CD4-positive, alpha-beta T cell (primary cell): ENCODE measurements around the gene PSMB10. TPM values are rescaled to one million over a fixed set of nuclear protein-coding genes. Genes with fewer than 3 reads are reported as not detected.

Experiments used
- ATAC-seq: fragments of 200-7000 bp; cut with Tn5 transposase; one replicate; pipeline ENCODE4 v1.10.0; 2022; ENCODE audit warnings: mild to moderate bottlenecking; ENCODE audit not compliant: poor library complexity
- CTCF ChIA-PET: fragments of 350-600 bp; sonication (Branson Sonifier 250); formaldehyde crosslinking; loops from one replicate; lab custom pipeline; 2021; ENCODE audit warnings: antibody characterized with exemption, inconsistent platforms; lab: Charles Lee
- POLR2A ChIA-PET: fragments of 350-600 bp; sonication (Branson Sonifier 250); formaldehyde crosslinking; loops from one replicate; lab custom pipeline; 2021; ENCODE audit warnings: antibody characterized with exemption, inconsistent platforms; lab: Charles Lee
- DNase-seq, 14 experiments: peaks; one replicate each; pipeline ENCODE4 v3.0.0-alpha.2; 2013 to 2020; ENCODE audit warnings: mixed read lengths in 2 of 14
- H3K27ac ChIP-seq, 2 donors: one replicate each; pipeline versions ENCODE4 v1.5.1 to v1.7.0; 2013; ENCODE audit warnings: low read length in 2 of 2, low read depth in 1 of 2, mild to moderate bottlenecking in 1 of 2
- H3K27me3 ChIP-seq, 2 experiments: 1 replicate in 1 of 2; 2 replicates in 1 of 2; pipeline versions ENCODE4 v1.6.1 to v1.7.0; 2013; ENCODE audit warnings: low read length in 2 of 2, control low read depth in 1 of 2, mild to moderate bottlenecking in 1 of 2, moderate library complexity in 1 of 2; ENCODE audit not compliant: insufficient read depth in 2 of 2, control insufficient read depth in 1 of 2
- H3K36me3 ChIP-seq: one replicate; pipeline ENCODE4 v1.6.1; 2013; ENCODE audit warnings: low read length, control low read depth; ENCODE audit not compliant: insufficient read depth
- H3K4me1 ChIP-seq: one replicate; pipeline ENCODE4 v1.6.1; 2013; ENCODE audit warnings: low read length, control low read depth; ENCODE audit not compliant: insufficient read depth
- H3K4me3 ChIP-seq: one replicate; pipeline ENCODE4 v1.5.1; 2013; ENCODE audit warnings: mild to moderate bottlenecking, low read length, moderate library complexity
- H3K9me3 ChIP-seq, 2 experiments: 1 replicate in 1 of 2; 2 replicates in 1 of 2; pipeline versions ENCODE4 v1.6.1 to v1.7.0; 2013; ENCODE audit warnings: low read length in 2 of 2, mild to moderate bottlenecking in 2 of 2, control low read depth in 1 of 2, moderate library complexity in 1 of 2; ENCODE audit not compliant: control insufficient read depth in 1 of 2, insufficient read depth in 1 of 2
- H3K27ac Mint-ChIP-seq: one replicate; pipeline ENCODE4 v1.8.0; 2020; ENCODE audit warnings: mixed read lengths
- H3K27me3 Mint-ChIP-seq: one replicate; pipeline ENCODE4 v1.8.0; 2021; ENCODE audit warnings: mixed read lengths
- H3K36me3 Mint-ChIP-seq: one replicate; pipeline ENCODE4 v1.8.0; 2021; ENCODE audit warnings: low read depth, mixed read lengths
- H3K4me1 Mint-ChIP-seq: one replicate; pipeline ENCODE4 v1.8.0; 2021; ENCODE audit warnings: low read depth, mixed read lengths
- H3K4me3 Mint-ChIP-seq: one replicate; pipeline ENCODE4 v1.8.0; 2020; ENCODE audit warnings: mild to moderate bottlenecking, mixed read lengths
- H3K9me3 Mint-ChIP-seq: one replicate; pipeline ENCODE4 v1.8.0; 2020; ENCODE audit warnings: mixed read lengths
- intact Hi-C, 2 experiments: fragments of 100-400 bp; cut with DNase I in 1 of 2; cut with micrococcal nuclease in 1 of 2; formaldehyde crosslinking; loops; one replicate each; pipeline versions ENCODE4 v1.15.1 to v1.9.0; 2023 to 2025; cut with DNase I, micrococcal nuclease
- total RNA-seq, 174 experiments: library from RNA in 2 of 174; stranded (reverse) in 2 of 174; gene quantifications; one replicate each; pipeline ENCODE4 v1.2.3 and lab custom pipeline; 2021 to 2026
- TF ChIP-seq, protein P1 (sequence below): fragments of 200-600 bp; IDR thresholded peaks from one replicate; pipeline ENCODE4 v1.8.0; 2022; ENCODE audit warnings: antibody characterized with exemption, mild to moderate bottlenecking

The PSMB10 gene
- total RNA-seq, 2 experiments from 2014 or later: 68.7 to 71.6 TPM

GRCh38 chr16:67946128-67946569 is 9.5 kb upstream of the PSMB10 start:
- H3K36me3 ChIP-seq: peaks cover 50% of the 10 kb centered on the region
- H3K27ac ChIP-seq: no peak overlapping the region
- H3K9me3 Mint-ChIP-seq: no peaks in the 10 kb centered on the region
- DNase-seq: no peak
- intact Hi-C loops: no loop called here
- H3K27ac Mint-ChIP-seq: no peak overlapping the region
- ChIA-PET CTCF (no interaction called here), POLR2A (interaction anchor here (0.6 to 1.4 kb wide), 2 partner anchors 8 to 10 kb away, joined by 3 to 4 read pairs; no protein-coding TSS in a partner anchor)
- no peaks in the 10 kb centered on the region for H3K9me3 ChIP-seq
- no peak overlapping the region for H3K4me3 ChIP-seq
- no peaks in the 10 kb centered on the region for H3K27me3 Mint-ChIP-seq
- no peak overlapping the region for H3K4me3 Mint-ChIP-seq
- TF ChIP-seq, protein P1, sequence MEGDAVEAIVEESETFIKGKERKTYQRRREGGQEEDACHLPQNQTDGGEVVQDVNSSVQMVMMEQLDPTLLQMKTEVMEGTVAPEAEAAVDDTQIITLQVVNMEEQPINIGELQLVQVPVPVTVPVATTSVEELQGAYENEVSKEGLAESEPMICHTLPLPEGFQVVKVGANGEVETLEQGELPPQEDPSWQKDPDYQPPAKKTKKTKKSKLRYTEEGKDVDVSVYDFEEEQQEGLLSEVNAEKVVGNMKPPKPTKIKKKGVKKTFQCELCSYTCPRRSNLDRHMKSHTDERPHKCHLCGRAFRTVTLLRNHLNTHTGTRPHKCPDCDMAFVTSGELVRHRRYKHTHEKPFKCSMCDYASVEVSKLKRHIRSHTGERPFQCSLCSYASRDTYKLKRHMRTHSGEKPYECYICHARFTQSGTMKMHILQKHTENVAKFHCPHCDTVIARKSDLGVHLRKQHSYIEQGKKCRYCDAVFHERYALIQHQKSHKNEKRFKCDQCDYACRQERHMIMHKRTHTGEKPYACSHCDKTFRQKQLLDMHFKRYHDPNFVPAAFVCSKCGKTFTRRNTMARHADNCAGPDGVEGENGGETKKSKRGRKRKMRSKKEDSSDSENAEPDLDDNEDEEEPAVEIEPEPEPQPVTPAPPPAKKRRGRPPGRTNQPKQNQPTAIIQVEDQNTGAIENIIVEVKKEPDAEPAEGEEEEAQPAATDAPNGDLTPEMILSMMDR: no peak
- no peaks in the 10 kb centered on the region for H3K27me3 ChIP-seq
- H3K4me1 ChIP-seq: peaks cover 20% of the 10 kb centered on the region
- ATAC-seq: no peak
- peaks cover 15% of the 10 kb centered on the region for H3K36me3 Mint-ChIP-seq
- H3K4me1 Mint-ChIP-seq: peaks cover 11% of the 10 kb centered on the region

DNA sequence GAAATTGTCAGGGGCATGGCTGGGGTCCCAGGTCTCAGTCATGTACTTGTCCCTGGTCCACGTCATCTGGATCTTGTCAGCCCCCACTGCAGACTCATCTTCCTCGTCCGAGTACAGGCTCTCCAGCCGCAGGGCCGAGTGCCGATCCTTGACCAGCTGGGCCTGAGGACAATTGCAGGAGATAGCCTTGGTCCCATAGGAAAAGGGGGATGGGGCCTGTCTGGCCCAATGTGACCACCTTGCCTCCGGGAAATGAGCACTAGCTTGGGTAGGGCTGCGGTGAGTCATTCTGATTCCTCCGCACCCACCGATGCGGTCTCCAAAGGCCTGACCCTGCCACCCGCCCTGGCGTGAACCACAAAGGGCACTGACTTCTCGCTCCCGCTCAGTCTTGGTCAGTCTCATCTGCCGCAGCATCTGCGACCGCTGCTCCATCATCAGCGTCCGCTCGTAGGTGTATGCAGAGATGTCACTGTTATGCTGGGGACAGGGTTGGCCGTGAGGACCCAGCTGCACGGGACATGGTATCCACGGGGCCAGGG is 8.8 kb upstream of the PSMB10 start:
- Histone ChIP-seq H3K9me3 (no peaks in the 10 kb centered on the region), H3K27me3 (no peaks in the 10 kb centered on the region), H3K4me3 (no peak overlapping the region), H3K36me3 (peaks cover 46% of the 10 kb centered on the region), H3K4me1 (peaks cover 27% of the 10 kb centered on the region), H3K27ac (no peak overlapping the region)
- intact Hi-C loops: no loop called here
- no peaks in the 10 kb centered on the region for H3K9me3 Mint-ChIP-seq
- ATAC-seq (no peak), DNase-seq (no peak)
- TF ChIP-seq, protein P1: no peak
- ChIA-PET CTCF (no interaction called here), POLR2A (interaction anchor here (1.2 kb wide), 1 partner anchor 10 kb away, joined by 5 read pairs; the partner anchor contains the start of gene PSMB10)
- peaks cover 15% of the 10 kb centered on the region for H3K36me3 Mint-ChIP-seq
- H3K4me3 Mint-ChIP-seq: no peak overlapping the region
- no peaks in the 10 kb centered on the region for H3K27me3 Mint-ChIP-seq
- H3K27ac Mint-ChIP-seq: no peak overlapping the region
- peaks cover 14% of the 10 kb centered on the region for H3K4me1 Mint-ChIP-seq

- DNase-seq: no peak
- Mint-ChIP-seq H3K27ac (no peak overlapping the region), H3K9me3 (no peaks in the 10 kb centered on the region), H3K4me3 (no peak overlapping the region), H3K36me3 (peaks cover 15% of the 10 kb centered on the region), H3K27me3 (no peaks in the 10 kb centered on the region), H3K4me1 (peaks cover 20% of the 10 kb centered on the region)
- no peaks in the 10 kb centered on the region for H3K27me3 ChIP-seq
- CTCF ChIA-PET: interaction anchor here (1.5 kb wide), 1 partner anchor 128 kb away, joined by 4 read pairs; no protein-coding TSS in a partner anchor
- POLR2A ChIA-PET: interaction anchor here (1.2 kb wide), 1 partner anchor 9 kb away, joined by 5 read pairs; the partner anchor contains the start of gene PSMB10
- no peak for ATAC-seq
- intact Hi-C loops: no loop called here
- peaks cover 41% of the 10 kb centered on the region for H3K36me3 ChIP-seq
- TF ChIP-seq, protein P1: no peak
- no peak overlapping the region for H3K4me3 ChIP-seq
- no peaks in the 10 kb centered on the region for H3K9me3 ChIP-seq
- H3K27ac ChIP-seq: no peak overlapping the region
- H3K4me1 ChIP-seq: peaks cover 33% of the 10 kb centered on the region
Measured at GRCh38 chr16:67944690-67945391, 8.2 kb upstream of the PSMB10 start.
